ENCODE data around the gene PLD3. TPM values are rescaled to one million over a fixed set of nuclear protein-coding genes. Genes with fewer than 3 reads are reported as not detected.

PLD3 gene
- total RNA-seq, 2 donors from 2014 or later, result 328 to 639 TPM

GRCh38 chr19:40314656-40315055 lies 33.8 kb upstream of the PLD3 start:
- no peak overlapping the region for H3K27ac ChIP-seq
- H3K36me3 ChIP-seq, result no peaks in the 10 kb centered on the region
- no peaks in the 10 kb centered on the region for H3K27me3 ChIP-seq (replicated peaks; ENCODE audit: insufficient read depth)
- no peak overlapping the region for H3K4me3 ChIP-seq
- DNase-seq (ENCODE audit: low spot score), result no peak
- intact Hi-C loops (cut with DNase I), result no loop called here
- TF ChIP-seq CTCF (IDR thresholded peaks at IDR 0.05) (no peak), POLR2AphosphoS5 (IDR thresholded peaks at IDR 0.05) (no peak), POLR2A (IDR thresholded peaks at IDR 0.05) (no peak)
- H3K4me1 ChIP-seq (replicated peaks), result no peaks in the 10 kb centered on the region
- no peaks in the 10 kb centered on the region for H3K9me3 ChIP-seq
- 72% methylated on average over 2 of the region's 2 CpGs for WGBS

- intact Hi-C loops (cut with DNase I), result no loop called here
- no peak for TF ChIP-seq POLR2AphosphoS5 (IDR thresholded peaks at IDR 0.05)
- TF ChIP-seq POLR2A (IDR thresholded peaks at IDR 0.05), result no peak
- TF ChIP-seq CTCF (IDR thresholded peaks at IDR 0.05), result no peak
- Histone ChIP-seq H3K27ac (no peak overlapping the region), H3K27me3 (replicated peaks; ENCODE audit: insufficient read depth) (no peaks in the 10 kb centered on the region), H3K36me3 (no peaks in the 10 kb centered on the region), H3K4me1 (replicated peaks) (no peaks in the 10 kb centered on the region), H3K9me3 (no peaks in the 10 kb centered on the region), H3K4me3 (no peak overlapping the region)
- DNase-seq (ENCODE audit: low spot score), result no peak
- 73% methylated on average over 5 of the region's 5 CpGs for WGBS
Observed at GRCh38 chr19:40315812-40316470, 32.6 kb upstream of the PLD3 start.

GRCh38 chr19:40317338-40317737 lies 31.2 kb upstream of the PLD3 start:
- Histone ChIP-seq H3K4me3 (no peak overlapping the region), H3K4me1 (replicated peaks) (no peaks in the 10 kb centered on the region), H3K27ac (no peak overlapping the region), H3K9me3 (no peaks in the 10 kb centered on the region), H3K36me3 (peaks cover 10 to 12% of the 10 kb centered on the region in 2 donors), H3K27me3 (replicated peaks; ENCODE audit: insufficient read depth) (no peaks in the 10 kb centered on the region)
- no peak for DNase-seq (ENCODE audit: low spot score)
- TF ChIP-seq POLR2AphosphoS5 (IDR thresholded peaks at IDR 0.05), result no peak
- TF ChIP-seq CTCF (IDR thresholded peaks at IDR 0.05), result no peak
- TF ChIP-seq POLR2A (IDR thresholded peaks at IDR 0.05), result no peak
- WGBS, result 78% methylated on average over 7 of the region's 7 CpGs
- intact Hi-C loops (cut with DNase I), result no loop called here

GRCh38 chr19:40320558-40320935 lies 27.9 kb upstream of the PLD3 start:
- intact Hi-C loops (cut with DNase I), result no loop called here
- H3K4me3 ChIP-seq, result no peak overlapping the region
- H3K27ac ChIP-seq, result no peak overlapping the region
- DNase-seq (ENCODE audit: low spot score), result no peak
- TF ChIP-seq POLR2AphosphoS5 (IDR thresholded peaks at IDR 0.05) (no peak), POLR2A (IDR thresholded peaks at IDR 0.05) (no peak), CTCF (IDR thresholded peaks at IDR 0.05) (no peak)
- H3K27me3 ChIP-seq (replicated peaks; ENCODE audit: insufficient read depth), result no peaks in the 10 kb centered on the region
- 82% methylated on average over 7 of the region's 7 CpGs for WGBS
- no peaks in the 10 kb centered on the region for H3K9me3 ChIP-seq
- no peaks in the 10 kb centered on the region for H3K4me1 ChIP-seq (replicated peaks)
- peaks cover 18 to 33% of the 10 kb centered on the region in 2 donors for H3K36me3 ChIP-seq

GRCh38 chr19:40321076-40321475 lies 27.4 kb upstream of the PLD3 start:
- H3K4me3 ChIP-seq, result no peak overlapping the region
- DNase-seq (ENCODE audit: low spot score), result no peak
- H3K4me1 ChIP-seq (replicated peaks), result no peaks in the 10 kb centered on the region
- H3K9me3 ChIP-seq, result no peaks in the 10 kb centered on the region
- WGBS, result 95% methylated on average over 18 of the region's 18 CpGs
- intact Hi-C loops (cut with DNase I), result no loop called here
- H3K36me3 ChIP-seq, result peaks cover 18 to 38% of the 10 kb centered on the region in 2 donors
- TF ChIP-seq POLR2AphosphoS5 (IDR thresholded peaks at IDR 0.05), result no peak
- TF ChIP-seq CTCF (IDR thresholded peaks at IDR 0.05), result no peak
- no peak for TF ChIP-seq POLR2A (IDR thresholded peaks at IDR 0.05)
- no peak overlapping the region for H3K27ac ChIP-seq
- H3K27me3 ChIP-seq (replicated peaks; ENCODE audit: insufficient read depth), result no peaks in the 10 kb centered on the region
